Central memory CD8-positive, alpha-beta T cell (primary cell): Measurements from ENCODE around the gene CHRM1.

ENCODE experiments used
- ATAC-seq: fragments of 150-1000 bp; cut with Tn5 transposase; replicated peaks from 2 replicates; pipeline ENCODE4 v1.10.0; 2022; ENCODE audit warnings: mild to moderate bottlenecking, moderate FRiP score, moderate number of reproducible peaks; ENCODE audit not compliant: poor library complexity, severe bottlenecking; ENCODE audit errors: extremely low read depth
- DNase-seq, 2 donors: peaks; one replicate each; pipeline ENCODE4 v3.0.0; 2021; ENCODE audit warnings: low spot score in 2 of 2
- H3K27ac Mint-ChIP-seq: one replicate; pipeline ENCODE4 v1.8.0; 2022; ENCODE audit warnings: low read depth, mild to moderate bottlenecking, moderate library complexity, mixed read lengths
- H3K27me3 Mint-ChIP-seq: one replicate; pipeline ENCODE4 v1.8.0; 2022; ENCODE audit warnings: mixed read lengths
- H3K36me3 Mint-ChIP-seq: one replicate; pipeline ENCODE4 v1.8.0; 2022; ENCODE audit warnings: mild to moderate bottlenecking, moderate library complexity, mixed read lengths; ENCODE audit not compliant: insufficient read depth
- H3K4me1 Mint-ChIP-seq: one replicate; pipeline ENCODE4 v1.8.0; 2022; ENCODE audit warnings: mixed read lengths
- H3K4me3 Mint-ChIP-seq: one replicate; pipeline ENCODE4 v1.8.0; 2022; ENCODE audit warnings: mild to moderate bottlenecking, moderate library complexity, mixed read lengths
- H3K9me3 Mint-ChIP-seq: one replicate; pipeline ENCODE4 v1.8.0; 2022; ENCODE audit warnings: mixed read lengths

Gene CHRM1

GRCh38 chr11:62922653-62923431 is 1.7 kb upstream of the CHRM1 start:
- peak; percentile 44 for ATAC-seq
- peaks cover 18% of the 10 kb centered on the region for H3K4me1 Mint-ChIP-seq
- H3K9me3 Mint-ChIP-seq = no peaks in the 10 kb centered on the region
- peak overlapping the region; percentile 66 for H3K4me3 Mint-ChIP-seq
- peaks cover 87% of the 10 kb centered on the region for H3K27me3 Mint-ChIP-seq
- peaks cover 9% of the 10 kb centered on the region for H3K36me3 Mint-ChIP-seq
- no peak overlapping the region for H3K27ac Mint-ChIP-seq
- no peak for DNase-seq

DNA sequence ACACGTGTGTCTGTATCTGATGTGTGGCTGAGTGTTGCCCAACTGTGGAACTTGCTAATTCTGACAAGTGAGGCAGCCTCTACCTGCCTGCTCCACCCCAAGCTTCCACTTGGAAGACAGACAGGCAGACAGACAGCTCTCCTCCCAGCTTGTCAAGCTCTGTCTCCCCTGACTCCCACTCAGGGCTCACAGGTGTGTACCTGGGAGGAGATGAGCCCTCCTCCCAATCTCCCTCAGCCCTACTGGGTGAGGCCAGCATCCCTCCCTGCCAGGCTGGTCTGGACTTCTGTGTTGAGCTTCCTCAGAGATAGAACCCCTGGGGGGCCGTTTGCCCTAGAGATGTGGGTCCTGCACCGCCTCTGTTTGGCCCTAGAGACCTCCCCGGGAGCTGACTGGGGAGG is 1.0 kb upstream of the CHRM1 start:
- H3K4me1 Mint-ChIP-seq = peaks cover 18% of the 10 kb centered on the region
- H3K9me3 Mint-ChIP-seq = no peaks in the 10 kb centered on the region
- ATAC-seq (no peak), DNase-seq (no peak)
- peaks cover 7% of the 10 kb centered on the region for H3K36me3 Mint-ChIP-seq
- peaks cover 80% of the 10 kb centered on the region for H3K27me3 Mint-ChIP-seq
- H3K27ac Mint-ChIP-seq = no peak overlapping the region
- peak overlapping the region; percentile 17 for H3K4me3 Mint-ChIP-seq

DNA sequence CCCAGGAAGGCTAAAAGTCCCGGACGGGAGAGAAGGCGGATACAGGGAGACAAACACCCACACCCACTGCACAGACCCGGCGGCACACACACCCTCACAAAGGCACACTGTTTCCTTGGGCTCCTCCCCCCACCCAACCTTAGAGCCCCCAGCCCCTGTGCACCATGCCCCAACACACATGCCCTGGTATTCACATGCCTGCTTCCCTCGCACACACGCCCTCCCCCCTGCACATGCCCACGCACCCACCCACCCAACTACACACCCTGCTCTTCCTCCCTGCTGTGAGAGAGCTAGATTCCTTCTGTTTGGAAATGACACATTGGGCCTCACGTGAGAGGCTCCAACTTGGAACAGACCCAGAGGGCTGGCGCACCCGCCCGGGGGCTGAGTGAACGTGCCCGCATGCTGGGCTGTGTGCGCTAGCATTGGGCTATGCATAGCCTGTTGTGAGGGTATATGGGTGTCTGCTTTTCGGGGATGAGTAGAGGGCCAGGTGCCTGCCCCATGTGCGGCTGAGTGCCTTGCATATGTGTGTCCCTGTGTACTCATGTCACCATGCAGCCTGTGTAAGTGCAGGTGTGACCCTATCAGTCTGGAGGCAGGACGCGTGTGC is 518 bp upstream of the CHRM1 start:
- Mint-ChIP-seq H3K27ac (no peak overlapping the region), H3K9me3 (no peaks in the 10 kb centered on the region), H3K4me3 (no peak overlapping the region), H3K4me1 (peaks cover 18% of the 10 kb centered on the region), H3K27me3 (peaks cover 78% of the 10 kb centered on the region), H3K36me3 (peaks cover 7% of the 10 kb centered on the region)
- DNase-seq (no peak), ATAC-seq (no peak)

- H3K4me3 Mint-ChIP-seq = no peak overlapping the region
- ATAC-seq = no peak
- no peaks in the 10 kb centered on the region for H3K9me3 Mint-ChIP-seq
- peaks cover 10% of the 10 kb centered on the region for H3K4me1 Mint-ChIP-seq
- H3K27me3 Mint-ChIP-seq = peaks cover 62% of the 10 kb centered on the region
- no peak overlapping the region for H3K27ac Mint-ChIP-seq
- H3K36me3 Mint-ChIP-seq = peaks cover 7% of the 10 kb centered on the region
- DNase-seq = no peak
These were observed 1.1 kb downstream of the CHRM1 start for GRCh38 chr11:62919898-62920640.

- peaks cover 57% of the 10 kb centered on the region for H3K27me3 Mint-ChIP-seq
- DNase-seq = no peak
- no peak overlapping the region for H3K27ac Mint-ChIP-seq
- no peak for ATAC-seq
- peaks cover 10% of the 10 kb centered on the region for H3K4me1 Mint-ChIP-seq
- H3K4me3 Mint-ChIP-seq = no peak overlapping the region
- peaks cover 3% of the 10 kb centered on the region for H3K36me3 Mint-ChIP-seq
- H3K9me3 Mint-ChIP-seq = no peaks in the 10 kb centered on the region
These were observed 1.7 kb downstream of the CHRM1 start for GRCh38 chr11:62919476-62919875.

DNA sequence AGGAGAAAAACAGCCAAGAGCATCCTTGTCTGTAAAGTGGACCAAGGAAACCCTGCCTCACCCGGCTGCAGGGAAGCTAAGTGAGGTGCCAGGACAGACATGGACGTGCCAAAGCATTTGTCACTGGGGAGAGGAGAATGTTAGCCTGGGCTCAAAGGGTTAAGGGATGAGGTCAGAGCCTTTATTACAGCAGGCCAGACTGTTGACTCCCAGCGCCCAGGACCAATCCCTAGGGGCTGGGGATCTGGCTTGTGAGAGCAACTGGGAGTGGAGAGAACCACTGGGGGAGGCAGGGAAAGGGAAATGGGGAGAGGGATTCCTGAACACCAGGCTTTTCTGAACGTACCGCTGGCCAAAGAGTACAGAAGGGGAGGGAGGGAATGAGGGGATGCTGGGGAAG is 2.6 kb downstream of the CHRM1 start:
- Mint-ChIP-seq H3K9me3 (no peaks in the 10 kb centered on the region), H3K4me3 (no peak overlapping the region), H3K27ac (no peak overlapping the region), H3K27me3 (peaks cover 53% of the 10 kb centered on the region), H3K4me1 (peaks cover 5% of the 10 kb centered on the region), H3K36me3 (peaks cover 3% of the 10 kb centered on the region)
- no peak for DNase-seq
- no peak for ATAC-seq

- H3K9me3 Mint-ChIP-seq = no peaks in the 10 kb centered on the region
- DNase-seq (no peak), ATAC-seq (no peak)
- H3K4me1 Mint-ChIP-seq = no peaks in the 10 kb centered on the region
- H3K27ac Mint-ChIP-seq = no peak overlapping the region
- peaks cover 3% of the 10 kb centered on the region for H3K36me3 Mint-ChIP-seq
- no peak overlapping the region for H3K4me3 Mint-ChIP-seq
- peaks cover 47% of the 10 kb centered on the region for H3K27me3 Mint-ChIP-seq
These were observed 3.2 kb downstream of the CHRM1 start for GRCh38 chr11:62917906-62918502.

- no peak for DNase-seq
- Mint-ChIP-seq H3K27ac (no peak overlapping the region), H3K9me3 (no peaks in the 10 kb centered on the region)
These were observed 6.7 kb downstream of the CHRM1 start for GRCh38 chr11:62914416-62914815.

GRCh38 chr11:62912268-62912667 is 8.9 kb downstream of the CHRM1 start:
- no peak overlapping the region for H3K27ac Mint-ChIP-seq

More at GRCh38 chr11:62914416-62914815, 6.7 kb downstream of the CHRM1 start:
- Mint-ChIP-seq H3K4me1 (peaks cover 6% of the 10 kb centered on the region), H3K36me3 (no peaks in the 10 kb centered on the region), H3K4me3 (no peak overlapping the region), H3K27me3 (peaks cover 30% of the 10 kb centered on the region)
- no peak for ATAC-seq

GRCh38 chr11:62911137-62912130 is 9.7 kb downstream of the CHRM1 start:
- Mint-ChIP-seq H3K27ac (no peak overlapping the region), H3K4me1 (peaks cover 6% of the 10 kb centered on the region), H3K9me3 (no peaks in the 10 kb centered on the region), H3K4me3 (no peak overlapping the region), H3K27me3 (peaks cover 38% of the 10 kb centered on the region), H3K36me3 (no peaks in the 10 kb centered on the region)
- DNase-seq (no peak), ATAC-seq (no peak)

More at GRCh38 chr11:62912268-62912667, 8.9 kb downstream of the CHRM1 start:
- ATAC-seq (no peak), DNase-seq (no peak)
- H3K36me3 Mint-ChIP-seq = no peaks in the 10 kb centered on the region
- H3K27me3 Mint-ChIP-seq = peaks cover 37% of the 10 kb centered on the region
- no peak overlapping the region for H3K4me3 Mint-ChIP-seq
- H3K9me3 Mint-ChIP-seq = no peaks in the 10 kb centered on the region
- peaks cover 6% of the 10 kb centered on the region for H3K4me1 Mint-ChIP-seq

DNA sequence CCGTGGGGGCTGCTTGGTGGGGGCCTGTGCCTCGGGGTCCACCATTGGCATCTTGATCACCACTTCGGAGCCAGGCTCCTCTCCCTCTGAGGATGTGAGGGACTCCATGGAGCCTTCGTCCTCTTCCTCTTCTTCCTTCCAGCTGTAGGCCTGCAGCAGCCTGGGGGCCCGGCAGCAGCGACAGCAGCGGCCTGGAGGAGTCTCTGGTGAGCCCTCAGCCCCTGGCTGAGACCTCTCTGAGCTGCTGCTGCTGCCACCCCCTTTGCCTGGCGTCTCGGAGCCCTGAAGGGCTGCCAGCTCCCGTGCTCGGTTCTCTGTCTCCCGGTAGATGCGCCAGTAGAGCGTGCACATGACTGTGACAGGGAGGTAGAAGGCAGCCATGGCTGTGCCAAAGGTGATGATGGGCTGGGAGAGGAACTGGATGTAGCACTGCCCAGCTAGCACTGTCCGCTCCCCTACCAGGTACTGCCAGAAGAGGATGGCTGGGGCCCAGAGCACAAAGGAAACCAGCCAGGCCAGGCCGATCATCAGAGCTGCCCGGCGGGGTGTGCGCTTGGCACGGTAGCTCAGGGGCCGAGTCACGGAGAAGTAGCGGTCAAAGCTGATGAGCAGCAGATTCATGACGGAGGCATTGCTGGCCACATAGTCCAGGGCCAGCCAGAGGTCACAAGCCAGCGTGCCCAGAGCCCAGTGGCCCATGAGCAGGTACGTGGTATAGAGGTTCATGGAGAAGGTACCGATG is 10.9 kb downstream of the CHRM1 start:
- peaks cover 8% of the 10 kb centered on the region for H3K4me1 Mint-ChIP-seq

More for the DNA sequence above, 10.9 kb downstream of the CHRM1 start:
- H3K36me3 Mint-ChIP-seq = no peaks in the 10 kb centered on the region
- ATAC-seq (no peak), DNase-seq (no peak)
- no peak overlapping the region for H3K27ac Mint-ChIP-seq
- peaks cover 38% of the 10 kb centered on the region for H3K27me3 Mint-ChIP-seq
- H3K4me3 Mint-ChIP-seq = no peak overlapping the region
- no peaks in the 10 kb centered on the region for H3K9me3 Mint-ChIP-seq
